Mesenchymal stem cell (in vitro differentiated cells and primary cell): Measurements from ENCODE around the gene PRSS23.
A peak's percentile ranks its signal among the peaks of the same experiment; 100 is the strongest.

Source experiments
- DNase-seq: peaks from one replicate; pipeline ENCODE4 v3.0.0-alpha.2; 2013
- H2AFZ ChIP-seq: one replicate; pipeline ENCODE4 v1.6.1; 2013; ENCODE audit warnings: low read depth, mild to moderate bottlenecking, control low read depth, inconsistent platforms, low read length, moderate library complexity
- H2AK5ac ChIP-seq: 2 replicates; pipeline ENCODE4 v1.6.1; 2013; ENCODE audit warnings: low read length, moderate library complexity, mild to moderate bottlenecking, inconsistent platforms; ENCODE audit not compliant: severe bottlenecking
- H2BK120ac ChIP-seq: one replicate; pipeline ENCODE4 v1.6.1; 2013; ENCODE audit warnings: low read depth, mild to moderate bottlenecking, inconsistent platforms, low read length, moderate library complexity
- H2BK12ac ChIP-seq, 2 experiments: one replicate each; pipeline ENCODE4 v1.6.1; 2013; ENCODE audit warnings: inconsistent platforms in 2 of 2, low read length in 2 of 2, mild to moderate bottlenecking in 2 of 2, moderate library complexity in 2 of 2, control low read depth in 1 of 2
- H2BK15ac ChIP-seq: one replicate; pipeline ENCODE4 v1.6.1; 2013; ENCODE audit warnings: mild to moderate bottlenecking, low read depth, inconsistent platforms; ENCODE audit not compliant: poor library complexity, severe bottlenecking
- H2BK5ac ChIP-seq: 2 replicates; pipeline ENCODE4 v1.6.1; 2013; ENCODE audit warnings: low read depth, mild to moderate bottlenecking, low read length, control low read depth, inconsistent platforms; ENCODE audit not compliant: poor library complexity, severe bottlenecking
- H3K14ac ChIP-seq, 2 experiments: one replicate each; pipeline ENCODE4 v1.6.1; 2013; ENCODE audit warnings: inconsistent platforms in 2 of 2, low read length in 2 of 2, control low read depth in 1 of 2, mild to moderate bottlenecking in 1 of 2, moderate library complexity in 1 of 2
- H3K18ac ChIP-seq, 2 experiments: one replicate each; pipeline ENCODE4 v1.6.1; 2013; ENCODE audit warnings: inconsistent platforms in 2 of 2, low read length in 2 of 2, control low read depth in 1 of 2, low read depth in 1 of 2, mild to moderate bottlenecking in 1 of 2
- H3K23ac ChIP-seq, 2 experiments: one replicate each; pipeline ENCODE4 v1.6.1; 2013; ENCODE audit warnings: inconsistent platforms in 2 of 2, low read length in 2 of 2, mild to moderate bottlenecking in 2 of 2, moderate library complexity in 2 of 2, control low read depth in 1 of 2
- H3K27ac ChIP-seq: 2 replicates; pipeline ENCODE4 v1.5.1; 2013; ENCODE audit warnings: mild to moderate bottlenecking, moderate library complexity, low read length, control low read depth, inconsistent platforms; ENCODE audit not compliant: poor library complexity, severe bottlenecking
- H3K27me3 ChIP-seq, 2 experiments: 2 replicates each; pipeline versions ENCODE4 v1.6.1 to v1.7.0; 2013; ENCODE audit warnings: low read length in 2 of 2, mild to moderate bottlenecking in 2 of 2, moderate library complexity in 2 of 2, control low read depth in 1 of 2, inconsistent platforms in 1 of 2; ENCODE audit not compliant: control insufficient read depth in 1 of 2, insufficient read depth in 1 of 2
- H3K36me3 ChIP-seq, 2 experiments: 2 replicates each; pipeline versions ENCODE4 v1.6.1 to v1.7.0; 2013; ENCODE audit warnings: low read length in 2 of 2, control low read depth in 1 of 2, inconsistent platforms in 1 of 2, low read depth in 1 of 2, mild to moderate bottlenecking in 1 of 2; ENCODE audit not compliant: insufficient read depth in 2 of 2, control insufficient read depth in 1 of 2
- H3K4ac ChIP-seq, 2 experiments: one replicate each; pipeline ENCODE4 v1.6.1; 2013; ENCODE audit warnings: inconsistent platforms in 2 of 2, low read length in 2 of 2, mild to moderate bottlenecking in 2 of 2, moderate library complexity in 2 of 2, control low read depth in 1 of 2, low read depth in 1 of 2
- H3K4me1 ChIP-seq: 2 replicates; pipeline ENCODE4 v1.6.1; 2013; ENCODE audit warnings: low read depth, low read length, control low read depth; ENCODE audit not compliant: control insufficient read depth, insufficient read depth
- H3K4me2 ChIP-seq: 2 replicates; pipeline ENCODE4 v1.6.1; 2013; ENCODE audit warnings: low read length, mild to moderate bottlenecking, inconsistent platforms; ENCODE audit not compliant: poor library complexity, severe bottlenecking
- H3K4me3 ChIP-seq, 2 experiments: 2 replicates each; pipeline versions ENCODE4 v1.5.1 to v1.7.0; 2013; ENCODE audit warnings: low read length in 2 of 2, mild to moderate bottlenecking in 2 of 2, control low read depth in 1 of 2, low read depth in 1 of 2; ENCODE audit not compliant: insufficient read depth in 1 of 2
- H3K79me1 ChIP-seq: replicated peaks from 2 replicates; pipeline ENCODE4 v1.6.1; 2013; ENCODE audit warnings: mild to moderate bottlenecking, control low read depth, low read length, inconsistent platforms; ENCODE audit not compliant: poor library complexity, severe bottlenecking
- H3K9ac ChIP-seq: 2 replicates; pipeline ENCODE4 v1.7.0; 2013; ENCODE audit warnings: mild to moderate bottlenecking, low read length, moderate library complexity
- H3K9me3 ChIP-seq: 2 replicates; pipeline ENCODE4 v1.7.0; 2013; ENCODE audit warnings: mild to moderate bottlenecking, low read length; ENCODE audit not compliant: control insufficient read depth
- H4K8ac ChIP-seq: one replicate; pipeline ENCODE4 v1.6.1; 2013; ENCODE audit warnings: inconsistent platforms, mild to moderate bottlenecking, low read length, moderate library complexity
- H4K91ac ChIP-seq: one replicate; pipeline ENCODE4 v1.6.1; 2013; ENCODE audit warnings: mild to moderate bottlenecking, low read length, inconsistent platforms
- WGBS: methylation state at CpG from one replicate; pipeline ENCODE4 v1.1.7; 2013; ENCODE audit warnings: mixed read lengths; 5-methylcytosine and 5-hydroxymethylcytosine counted together

PRSS23 gene

GRCh38 chr11:86793307-86793706 is 7.0 kb upstream of the PRSS23 start:
- Histone ChIP-seq H3K4ac (no peak overlapping the region), H2AK5ac (no peak overlapping the region), H2AFZ (no peak overlapping the region), H2BK15ac (no peak overlapping the region), H3K4me2 (no peak overlapping the region), H3K27ac (no peak overlapping the region), H2BK120ac (no peak overlapping the region), H3K79me1 (no peaks in the 10 kb centered on the region), H4K91ac (no peak overlapping the region), H3K14ac (no peak overlapping the region), H3K4me3 (no peak overlapping the region), H3K18ac (no peak overlapping the region), H3K36me3 (no peaks in the 10 kb centered on the region), H3K27me3 (no peaks in the 10 kb centered on the region), H3K4me1 (peaks cover 2% of the 10 kb centered on the region), H2BK5ac (no peak overlapping the region), H2BK12ac (no peak overlapping the region), H3K9me3 (no peaks in the 10 kb centered on the region), H3K23ac (no peak overlapping the region), H4K8ac (no peak overlapping the region), H3K9ac (no peak overlapping the region)
- WGBS: 73% methylated on average over 1 of the region's 1 CpG
- no peak for DNase-seq

- H3K4me2 ChIP-seq: no peak overlapping the region
- H3K27ac ChIP-seq: no peak overlapping the region
- H2AFZ ChIP-seq: no peak overlapping the region
- no peaks in the 10 kb centered on the region for H3K36me3 ChIP-seq
- DNase-seq: no peak
- no peak overlapping the region for H2BK12ac ChIP-seq
- no peak overlapping the region for H2AK5ac ChIP-seq
- no peak overlapping the region for H2BK120ac ChIP-seq
- H3K14ac ChIP-seq: no peak overlapping the region
- peaks cover 7% of the 10 kb centered on the region for H3K4me1 ChIP-seq
- H3K9me3 ChIP-seq: no peaks in the 10 kb centered on the region
- H3K18ac ChIP-seq: no peak overlapping the region
- H2BK5ac ChIP-seq: no peak overlapping the region
- no peak overlapping the region for H3K9ac ChIP-seq
- no peak overlapping the region for H4K8ac ChIP-seq
- H3K27me3 ChIP-seq: no peaks in the 10 kb centered on the region
- H3K4me3 ChIP-seq: no peak overlapping the region
- WGBS: 100% methylated on average over 1 of the region's 2 CpGs
- no peak overlapping the region for H4K91ac ChIP-seq
- H3K79me1 ChIP-seq: no peaks in the 10 kb centered on the region
- H3K4ac ChIP-seq: no peak overlapping the region
- H2BK15ac ChIP-seq: no peak overlapping the region
- no peak overlapping the region for H3K23ac ChIP-seq
These were observed 4.8 kb upstream of the PRSS23 start for GRCh38 chr11:86795511-86795910.

GRCh38 chr11:86795949-86796348 is 4.4 kb upstream of the PRSS23 start:
- no peak for DNase-seq
- peaks cover 6% of the 10 kb centered on the region for H3K4me1 ChIP-seq
- H2BK15ac ChIP-seq: no peak overlapping the region
- H2AK5ac ChIP-seq: no peak overlapping the region
- no peak overlapping the region for H3K9ac ChIP-seq
- H3K23ac ChIP-seq: no peak overlapping the region
- H2BK12ac ChIP-seq: no peak overlapping the region
- no peaks in the 10 kb centered on the region for H3K36me3 ChIP-seq
- no peak overlapping the region for H4K8ac ChIP-seq
- 75% methylated on average over 3 of the region's 3 CpGs for WGBS
- H3K79me1 ChIP-seq: no peaks in the 10 kb centered on the region
- H3K14ac ChIP-seq: no peak overlapping the region
- H3K27ac ChIP-seq: no peak overlapping the region
- no peak overlapping the region for H4K91ac ChIP-seq
- no peaks in the 10 kb centered on the region for H3K27me3 ChIP-seq
- H3K4me2 ChIP-seq: no peak overlapping the region
- no peak overlapping the region for H2AFZ ChIP-seq
- H3K4ac ChIP-seq: no peak overlapping the region
- H3K9me3 ChIP-seq: no peaks in the 10 kb centered on the region
- no peak overlapping the region for H2BK120ac ChIP-seq
- no peak overlapping the region for H3K18ac ChIP-seq
- H2BK5ac ChIP-seq: no peak overlapping the region
- no peak overlapping the region for H3K4me3 ChIP-seq

- Histone ChIP-seq H3K4ac (no peak overlapping the region), H2BK12ac (no peak overlapping the region), H3K36me3 (no peaks in the 10 kb centered on the region), H3K79me1 (no peaks in the 10 kb centered on the region), H3K18ac (peak overlapping the region in 1 of 2 experiments; percentile 3), H3K23ac (no peak overlapping the region), H4K91ac (no peak overlapping the region), H2AFZ (no peak overlapping the region), H3K27ac (no peak overlapping the region), H4K8ac (no peak overlapping the region), H2BK5ac (no peak overlapping the region), H3K4me2 (no peak overlapping the region), H2AK5ac (peak overlapping the region; percentile 6), H2BK15ac (no peak overlapping the region), H3K4me1 (peaks cover 6% of the 10 kb centered on the region), H2BK120ac (no peak overlapping the region), H3K14ac (no peak overlapping the region), H3K9ac (no peak overlapping the region), H3K4me3 (no peak overlapping the region), H3K27me3 (no peaks in the 10 kb centered on the region), H3K9me3 (no peaks in the 10 kb centered on the region)
- 67% methylated on average over 8 of the region's 9 CpGs for WGBS
- DNase-seq: no peak
These were observed 3.2 kb upstream of the PRSS23 start for GRCh38 chr11:86797133-86797532.
